Spleen (tissue), 11 donors: ENCODE measurements around the gene LYPD1. TPM values are rescaled to one million over a fixed set of nuclear protein-coding genes. Genes with fewer than 3 reads are reported as not detected.
A peak's percentile ranks its signal among the peaks of the same experiment; 100 is the strongest.

Experiments
- DNase-seq: peaks from one replicate; pipeline ENCODE4 v3.0.0-alpha.2; 2020
- H3K27ac ChIP-seq, 8 donors: fragments of 200-600 bp; sonication (generic) in 7 of 8; 1 replicate in 4 of 8; 2 replicates in 4 of 8; pipeline versions ENCODE4 v1.5.0 to v1.8.0; 2016 to 2021; ENCODE audit warnings: inconsistent platforms in 4 of 8, mild to moderate bottlenecking in 4 of 8, moderate library complexity in 1 of 8
- H3K27me3 ChIP-seq, 7 donors: fragments of 200-600 bp; sonication (generic) in 6 of 7; replicated peaks in 1 of 7; 1 replicate in 4 of 7; 2 replicates in 3 of 7; pipeline versions ENCODE4 v1.5.0 to v1.8.0; 2016 to 2021; ENCODE audit warnings: inconsistent platforms in 3 of 7, mild to moderate bottlenecking in 1 of 7
- H3K36me3 ChIP-seq, 6 donors: fragments of 200-600 bp; sonication (generic) in 5 of 6; 1 replicate in 4 of 6; 2 replicates in 2 of 6; pipeline versions ENCODE4 v1.5.0 to v1.8.0; 2016 to 2021; ENCODE audit warnings: inconsistent platforms in 2 of 6
- H3K4me1 ChIP-seq, 6 donors: fragments of 200-600 bp; sonication (generic) in 5 of 6; 1 replicate in 3 of 6; 2 replicates in 3 of 6; pipeline versions ENCODE4 v1.5.0 to v1.8.0; 2016 to 2021; ENCODE audit warnings: inconsistent platforms in 3 of 6
- H3K4me3 ChIP-seq, 8 donors: fragments of 200-600 bp; sonication (generic) in 7 of 8; 1 replicate in 4 of 8; 2 replicates in 4 of 8; pipeline versions ENCODE4 v1.5.0 to v1.8.0; 2016 to 2021; ENCODE audit warnings: inconsistent platforms in 4 of 8, mild to moderate bottlenecking in 4 of 8, moderate library complexity in 2 of 8
- H3K9me3 ChIP-seq, 8 donors: fragments of 200-600 bp; sonication (generic) in 7 of 8; 1 replicate in 4 of 8; 2 replicates in 4 of 8; pipeline versions ENCODE4 v1.5.0 to v1.8.0; 2016 to 2021; ENCODE audit warnings: inconsistent platforms in 4 of 8
- POLR2A ChIP-seq, 3 donors: fragments of 450-650 bp; IDR thresholded peaks; one replicate each; pipeline ENCODE4 v1.5.1; 2017; ENCODE audit warnings: antibody characterized with exemption in 3 of 3, mild to moderate bottlenecking in 1 of 3
- POLR2AphosphoS5 ChIP-seq, 3 donors: sonication (generic); formaldehyde crosslinking; IDR thresholded peaks; one replicate each; pipeline ENCODE4 v1.5.1; 2017; ENCODE audit warnings: antibody characterized with exemption in 3 of 3
- WGBS, 5 donors: extraction: QIAGEN DNeasy Blood & Tissue Kit in 3 of 5; methylation state at CpG; one replicate each; pipeline versions ENCODE4 v1.1.5 to v1.1.7; 2013 to 2018; 5-methylcytosine and 5-hydroxymethylcytosine counted together
- intact Hi-C: fragments of 100-400 bp; cut with DNase I; formaldehyde crosslinking; loops from one replicate; pipeline ENCODE4 v1.15.0; 2023; ENCODE audit warnings: low total_unique reads
- polyA plus RNA-seq, 3 donors: library from polyadenylated mRNA; stranded (reverse); fragments of 200-250 nt; gene quantifications; one replicate each; pipeline ENCODE4 v1.2.1, GENCODE V29; 2013
- total RNA-seq, 7 donors: library from RNA; depleted of rRNA in 3 of 7; stranded (reverse); fragments of >200 nt in 3 of 7; fragmentation: NEBNext Ultra II Directional in 4 of 7; extraction: Animal tissue kit (Norgen Biotek cat#: 25700) in 4 of 7; gene quantifications; one replicate each; pipeline versions ENCODE4 v1.1.0 to v1.2.1, GENCODE V29; 2016 to 2021
- TF ChIP-seq, protein P1 (sequence below), 11 experiments: fragments of 200-600 bp in 7 of 11; fragments of 450-650 bp in 4 of 11; sonication (generic) in 4 of 11; IDR thresholded peaks in 8 of 11; conservative IDR thresholded peaks in 3 of 11; 1 replicate in 7 of 11; 2 replicates in 4 of 11; pipeline versions ENCODE4 v1.4.0 to v1.8.0; 2016 to 2021; ENCODE audit warnings: antibody characterized with exemption in 11 of 11, inconsistent platforms in 4 of 11, mild to moderate bottlenecking in 1 of 11
- donor health status: healthy with polysubstance abuse.
- donor health status: DM: no; HTN: no; CAD: no; lungs with moderate emphysema.
- donor health status: DM: no; HTN: no; CAD: no.
- donor health status: Bipolar disorder and iron deficiency.
- donor health status: healthy.
- donor health status: DM: no; HTN: no; CAD: no.
- donor health status: DM: yes; HTN: yes; CAD: no.

The LYPD1 gene
- total and polyA plus RNA-seq, 10 donors, result 0.10 to 4.3 (median 0.46) TPM

DNA sequence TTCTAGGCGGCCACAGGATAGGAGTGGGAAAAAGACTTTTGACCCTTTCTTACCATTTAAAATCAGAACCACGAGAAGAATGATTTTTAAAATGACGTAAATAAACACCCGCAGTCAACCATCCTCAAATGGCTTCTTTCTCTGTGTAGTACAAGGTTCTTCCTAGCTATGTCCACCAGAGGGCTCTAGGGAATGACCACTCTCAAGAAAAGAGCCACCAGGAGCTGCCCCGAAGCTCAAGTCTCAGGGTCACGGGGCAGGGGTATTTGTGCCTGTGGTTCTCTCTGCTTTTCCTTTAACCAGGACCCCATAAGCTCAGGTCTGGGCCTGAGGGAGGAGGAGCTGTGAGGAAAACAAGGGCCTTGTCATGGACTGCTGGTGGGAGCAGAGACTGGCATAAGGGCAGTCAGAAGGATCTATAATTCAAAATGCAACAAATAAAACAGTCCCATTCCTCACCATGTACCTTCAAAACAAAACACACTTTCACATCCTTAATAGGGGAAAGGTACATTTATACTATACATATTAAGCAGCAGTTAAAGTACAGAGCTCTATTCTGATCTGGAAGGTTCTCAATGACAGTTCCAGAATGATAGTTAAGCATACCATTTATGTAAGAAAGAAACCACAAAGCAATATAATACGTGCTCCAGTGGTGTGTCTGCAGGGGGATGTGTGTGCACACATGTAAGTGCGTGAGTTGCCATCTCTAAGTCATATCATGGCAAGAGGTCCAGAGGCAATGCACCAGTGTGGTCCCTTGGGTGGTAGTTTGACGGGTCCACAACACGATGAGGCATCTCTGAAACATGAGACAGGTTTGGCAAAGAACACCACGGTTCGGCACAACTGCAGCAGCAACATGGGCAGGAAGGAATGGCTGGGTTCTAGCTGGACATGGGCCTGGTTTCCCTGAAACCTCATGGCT lies 18.6 kb downstream of the LYPD1 start:
- TF ChIP-seq, protein P1, sequence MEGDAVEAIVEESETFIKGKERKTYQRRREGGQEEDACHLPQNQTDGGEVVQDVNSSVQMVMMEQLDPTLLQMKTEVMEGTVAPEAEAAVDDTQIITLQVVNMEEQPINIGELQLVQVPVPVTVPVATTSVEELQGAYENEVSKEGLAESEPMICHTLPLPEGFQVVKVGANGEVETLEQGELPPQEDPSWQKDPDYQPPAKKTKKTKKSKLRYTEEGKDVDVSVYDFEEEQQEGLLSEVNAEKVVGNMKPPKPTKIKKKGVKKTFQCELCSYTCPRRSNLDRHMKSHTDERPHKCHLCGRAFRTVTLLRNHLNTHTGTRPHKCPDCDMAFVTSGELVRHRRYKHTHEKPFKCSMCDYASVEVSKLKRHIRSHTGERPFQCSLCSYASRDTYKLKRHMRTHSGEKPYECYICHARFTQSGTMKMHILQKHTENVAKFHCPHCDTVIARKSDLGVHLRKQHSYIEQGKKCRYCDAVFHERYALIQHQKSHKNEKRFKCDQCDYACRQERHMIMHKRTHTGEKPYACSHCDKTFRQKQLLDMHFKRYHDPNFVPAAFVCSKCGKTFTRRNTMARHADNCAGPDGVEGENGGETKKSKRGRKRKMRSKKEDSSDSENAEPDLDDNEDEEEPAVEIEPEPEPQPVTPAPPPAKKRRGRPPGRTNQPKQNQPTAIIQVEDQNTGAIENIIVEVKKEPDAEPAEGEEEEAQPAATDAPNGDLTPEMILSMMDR (IDR thresholded peaks at IDR 0.05 in 8 of 11, conservative IDR thresholded peaks at IDR 0.05 in 3 of 11), result peak in 4 of 11 experiments; percentile 15 to 42 (median 34)
- no peak for TF ChIP-seq POLR2A (IDR thresholded peaks at IDR 0.05)
- TF ChIP-seq POLR2AphosphoS5 (IDR thresholded peaks at IDR 0.05), result no peak
- H3K36me3 ChIP-seq, result no peaks in the 10 kb centered on the region
- no peak overlapping the region for H3K4me3 ChIP-seq
- DNase-seq, result no peak
- no peak overlapping the region for H3K27ac ChIP-seq
- H3K27me3 ChIP-seq, result peaks cover 0 to 3% (median 0%) of the 10 kb centered on the region in 7 donors
- intact Hi-C loops, result no loop called here
- H3K9me3 ChIP-seq, result no peaks in the 10 kb centered on the region
- WGBS, 5 donors, result 76 to 82% (median 80%) methylated on average over 12 of the region's 12 CpGs
- H3K4me1 ChIP-seq, result no peaks in the 10 kb centered on the region

DNA sequence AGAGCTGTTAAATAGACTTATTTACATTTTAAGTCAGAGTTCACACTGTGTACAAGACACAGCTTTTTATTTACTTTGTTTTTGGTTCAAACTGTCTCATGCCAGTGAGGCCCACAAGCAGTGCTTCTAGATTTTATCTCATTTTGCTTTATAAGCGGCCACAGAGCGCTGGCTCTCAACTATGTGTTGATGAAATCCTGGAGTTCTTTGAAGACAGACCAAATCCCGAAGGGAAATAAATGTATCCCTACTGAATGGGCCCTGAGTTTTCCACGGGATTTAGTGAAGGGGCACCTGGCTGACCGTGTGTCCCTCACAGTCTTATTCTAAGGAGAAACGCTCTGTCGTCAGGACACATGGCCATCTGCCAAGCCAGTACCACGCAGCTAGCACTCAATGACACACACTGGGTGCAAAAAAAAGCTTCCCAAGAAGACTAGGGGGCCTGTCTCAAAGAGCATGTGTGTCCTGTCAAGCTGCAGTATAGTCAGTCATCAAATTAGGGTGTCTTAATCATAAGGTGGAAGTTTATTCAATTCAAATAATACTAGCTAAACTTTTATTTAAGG lies 23.4 kb downstream of the LYPD1 start:
- H3K4me1 ChIP-seq, result no peaks in the 10 kb centered on the region
- H3K27me3 ChIP-seq, result peaks cover 0 to 8% (median 0%) of the 10 kb centered on the region in 7 donors
- WGBS, 5 donors, result 69 to 87% (median 81%) methylated on average over 8 of the region's 8 CpGs
- intact Hi-C loops, result no loop called here
- H3K36me3 ChIP-seq, result no peaks in the 10 kb centered on the region
- DNase-seq, result no peak
- no peaks in the 10 kb centered on the region for H3K9me3 ChIP-seq
- H3K4me3 ChIP-seq, result no peak overlapping the region
- TF ChIP-seq POLR2AphosphoS5 (IDR thresholded peaks at IDR 0.05) (no peak), POLR2A (IDR thresholded peaks at IDR 0.05) (no peak)
- TF ChIP-seq, protein P1 (IDR thresholded peaks at IDR 0.05 in 8 of 11, conservative IDR thresholded peaks at IDR 0.05 in 3 of 11), result no peak
- H3K27ac ChIP-seq, result no peak overlapping the region

DNA sequence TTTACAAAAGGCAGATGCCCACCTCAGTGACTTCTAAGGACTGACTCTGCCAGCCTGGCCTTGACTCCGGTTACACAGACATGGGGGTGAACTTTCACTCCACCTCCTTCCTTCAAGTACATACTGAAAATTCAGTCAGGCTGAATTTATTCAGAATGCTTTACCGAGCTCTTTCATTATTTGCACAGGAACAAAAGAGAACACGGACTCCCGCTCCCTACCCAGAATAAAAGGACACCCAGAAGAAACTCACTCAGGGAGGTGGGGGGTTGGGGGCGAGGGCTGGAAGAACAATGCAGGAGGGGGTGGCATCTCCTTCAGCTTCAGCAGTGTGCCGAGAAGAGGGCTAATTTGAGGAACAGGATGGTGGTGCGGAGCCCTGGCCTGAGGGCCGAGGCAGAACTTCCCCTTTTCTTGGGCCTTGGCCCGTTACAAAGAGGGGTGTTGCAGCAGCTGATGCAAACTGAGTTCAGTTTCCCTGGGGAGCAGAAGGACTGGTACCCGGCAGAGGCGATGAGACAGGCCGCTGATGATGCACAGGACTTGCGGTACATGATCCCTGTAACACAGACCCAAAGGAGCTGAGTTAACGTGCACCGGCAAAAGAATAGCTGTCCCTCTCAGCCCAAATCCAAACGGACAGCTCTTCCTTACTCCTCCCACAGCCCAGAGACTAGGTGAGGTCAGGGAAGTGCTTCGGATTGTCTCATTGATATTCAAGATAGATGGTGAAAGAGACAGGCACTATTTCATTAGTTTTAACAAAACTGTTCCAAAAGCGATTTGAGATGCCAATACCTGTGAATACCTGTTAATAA lies 24.1 kb downstream of the LYPD1 start:
- DNase-seq, result peak; percentile 71
- intact Hi-C loops, result no loop called here
- 46 to 59% (median 51%) methylated on average over 18 of the region's 18 CpGs for WGBS, 5 donors
- Histone ChIP-seq H3K9me3 (no peaks in the 10 kb centered on the region), H3K27ac (no peak overlapping the region), H3K4me3 (no peak overlapping the region), H3K27me3 (peaks cover 0 to 8% (median 0%) of the 10 kb centered on the region in 7 donors), H3K36me3 (no peaks in the 10 kb centered on the region), H3K4me1 (no peaks in the 10 kb centered on the region)
- peak in 1 of 3 donors; percentile 43 for TF ChIP-seq POLR2AphosphoS5 (IDR thresholded peaks at IDR 0.05)
- TF ChIP-seq, protein P1 (IDR thresholded peaks at IDR 0.05 in 8 of 11, conservative IDR thresholded peaks at IDR 0.05 in 3 of 11), result no peak
